ENCODE measurements around the gene DEPP1.

DEPP1 gene

GRCh38 chr10:44979281-44980191, 927 bp upstream of the DEPP1 start:
- no peak for DNase-seq (ENCODE audit: low spot score)

GRCh38 chr10:44978213-44978569, 418 bp downstream of the DEPP1 start:
- no peak for DNase-seq (ENCODE audit: low spot score)

- no peak for DNase-seq (ENCODE audit: low spot score)
Measured at GRCh38 chr10:44977287-44978212, 1.1 kb downstream of the DEPP1 start.

- DNase-seq (ENCODE audit: low spot score): no peak
Measured at GRCh38 chr10:44976352-44977198, 2.0 kb downstream of the DEPP1 start.

- no peak for DNase-seq (ENCODE audit: low spot score)
Measured at GRCh38 chr10:44975431-44976331, 2.9 kb downstream of the DEPP1 start.

- peak; percentile 64 for DNase-seq (ENCODE audit: low spot score)
Measured at GRCh38 chr10:44974628-44975430, 3.8 kb downstream of the DEPP1 start.

GRCh38 chr10:44974082-44974627, 4.5 kb downstream of the DEPP1 start:
- no peak for DNase-seq (ENCODE audit: low spot score)

- DNase-seq (ENCODE audit: low spot score): no peak
Measured at GRCh38 chr10:44973323-44974081, 5.1 kb downstream of the DEPP1 start.

- DNase-seq (ENCODE audit: low spot score): no peak
Measured at GRCh38 chr10:44972874-44973306, 5.7 kb downstream of the DEPP1 start.

GRCh38 chr10:44971935-44972757, 6.5 kb downstream of the DEPP1 start:
- DNase-seq (ENCODE audit: low spot score): no peak

GRCh38 chr10:44971434-44971833, 7.2 kb downstream of the DEPP1 start:
- DNase-seq (ENCODE audit: low spot score): no peak

- DNase-seq (ENCODE audit: low spot score): no peak
Measured at GRCh38 chr10:44970812-44971395, 7.7 kb downstream of the DEPP1 start.

GRCh38 chr10:44969854-44970253, 8.8 kb downstream of the DEPP1 start:
- DNase-seq (ENCODE audit: low spot score): no peak

- DNase-seq (ENCODE audit: low spot score): no peak
Measured at GRCh38 chr10:44968500-44969400, 9.9 kb downstream of the DEPP1 start.

GRCh38 chr10:44968091-44968490, 10.5 kb downstream of the DEPP1 start:
- DNase-seq (ENCODE audit: low spot score): no peak

- no peak for DNase-seq (ENCODE audit: low spot score)
Measured at GRCh38 chr10:44967616-44968015, 11.0 kb downstream of the DEPP1 start.

Data from HuH-7.5 (cell line).